ENCODE results near the gene RNU7-1. TPM values are rescaled to one million over a fixed set of nuclear protein-coding genes. Genes with fewer than 3 reads are reported as not detected.

The RNU7-1 gene
- total RNA-seq, 4 donors from 2014 or later, result not detected

- 1% methylated on average over 31 of the region's 80 CpGs for WGBS
- peaks cover 41% of the 10 kb centered on the region for H3K36me3 ChIP-seq
- H3K4me1 ChIP-seq, result peaks cover 40% of the 10 kb centered on the region
- DNase-seq (ENCODE audit: low spot score in 2 of 2), result peak; percentile 96
- H3K27me3 ChIP-seq, result no peaks in the 10 kb centered on the region
- peak overlapping the region; percentile 94 for H3K27ac ChIP-seq
- H3K4me3 ChIP-seq, result peak overlapping the region; percentile 83
- TF ChIP-seq CTCF (IDR thresholded peaks at IDR 0.05), result peak; percentile 76 to 96
- TF ChIP-seq EP300 (IDR thresholded peaks at IDR 0.05), result no peak
- TF ChIP-seq POLR2A (IDR thresholded peaks at IDR 0.05), result no peak
- peak; percentile 19 to 99 (median 90) for TF ChIP-seq POLR2AphosphoS5 (IDR thresholded peaks at IDR 0.05)
- no peaks in the 10 kb centered on the region for H3K9me3 ChIP-seq
These were observed 5.9 kb upstream of the RNU7-1 start for GRCh38 chr12:6937481-6938352.

DNA sequence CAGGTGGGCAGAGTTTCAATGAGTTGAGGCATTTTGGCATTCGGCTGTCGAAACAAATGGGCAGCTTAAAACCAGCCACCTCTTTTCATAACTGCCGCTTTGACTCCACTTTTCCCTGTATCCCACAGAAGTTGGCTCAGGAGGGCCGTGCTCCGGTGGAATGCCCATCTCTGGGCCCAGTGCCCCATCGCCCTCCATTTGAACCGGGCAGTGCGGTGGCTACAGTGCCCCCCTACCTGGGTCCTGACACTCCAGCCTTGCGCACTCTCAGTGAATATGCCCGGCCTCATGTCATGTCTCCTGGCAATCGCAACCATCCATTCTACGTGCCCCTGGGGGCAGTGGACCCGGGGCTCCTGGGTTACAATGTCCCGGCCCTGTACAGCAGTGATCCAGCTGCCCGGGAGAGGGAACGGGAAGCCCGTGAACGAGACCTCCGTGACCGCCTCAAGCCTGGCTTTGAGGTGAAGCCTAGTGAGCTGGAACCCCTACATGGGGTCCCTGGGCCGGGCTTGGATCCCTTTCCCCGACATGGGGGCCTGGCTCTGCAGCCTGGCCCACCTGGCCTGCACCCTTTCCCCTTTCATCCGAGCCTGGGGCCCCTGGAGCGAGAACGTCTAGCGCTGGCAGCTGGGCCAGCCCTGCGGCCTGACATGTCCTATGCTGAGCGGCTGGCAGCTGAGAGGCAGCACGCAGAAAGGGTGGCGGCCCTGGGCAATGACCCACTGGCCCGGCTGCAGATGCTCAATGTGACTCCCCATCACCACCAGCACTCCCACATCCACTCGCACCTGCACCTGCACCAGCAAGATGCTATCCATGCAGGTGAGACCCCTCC is 5.0 kb upstream of the RNU7-1 start:
- DNase-seq (ENCODE audit: low spot score in 2 of 2), result no peak

DNA sequence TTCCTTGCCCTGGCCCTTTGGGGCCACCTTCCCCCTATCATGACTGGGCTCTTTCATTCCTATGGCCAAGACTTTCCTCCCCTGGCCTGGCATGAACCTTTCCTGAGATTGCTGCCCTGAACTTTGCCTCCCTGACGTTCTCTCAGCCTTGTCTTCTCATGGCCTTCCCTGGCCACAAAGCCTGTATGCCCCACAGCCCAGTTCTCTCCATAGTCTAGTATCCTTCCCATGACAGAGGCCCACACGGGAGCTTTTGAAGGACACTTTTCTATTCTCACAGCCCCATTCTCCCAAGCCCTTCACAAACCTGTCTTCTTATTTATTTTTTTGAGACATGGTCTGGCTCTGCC is 4.5 kb upstream of the RNU7-1 start:
- DNase-seq (ENCODE audit: low spot score in 2 of 2), result no peak
- Histone ChIP-seq H3K36me3 (peaks cover 34% of the 10 kb centered on the region), H3K4me1 (peaks cover 33% of the 10 kb centered on the region), H3K27ac (no peak overlapping the region), H3K9me3 (no peaks in the 10 kb centered on the region), H3K4me3 (no peak overlapping the region), H3K27me3 (no peaks in the 10 kb centered on the region)
- WGBS, result 64% methylated on average over 2 of the region's 2 CpGs
- TF ChIP-seq POLR2AphosphoS5 (IDR thresholded peaks at IDR 0.05) (no peak), EP300 (IDR thresholded peaks at IDR 0.05) (no peak), POLR2A (IDR thresholded peaks at IDR 0.05) (no peak), CTCF (IDR thresholded peaks at IDR 0.05) (no peak)

More for the DNA sequence above, 5.0 kb upstream of the RNU7-1 start:
- H3K27ac ChIP-seq, result peak overlapping the region; percentile 94
- H3K4me3 ChIP-seq, result peak overlapping the region; percentile 83
- peaks cover 39% of the 10 kb centered on the region for H3K4me1 ChIP-seq
- 63% methylated on average over 11 of the region's 32 CpGs for WGBS
- H3K36me3 ChIP-seq, result peaks cover 40% of the 10 kb centered on the region
- H3K9me3 ChIP-seq, result no peaks in the 10 kb centered on the region
- no peak for TF ChIP-seq CTCF (IDR thresholded peaks at IDR 0.05)
- TF ChIP-seq POLR2AphosphoS5 (IDR thresholded peaks at IDR 0.05), result no peak
- TF ChIP-seq POLR2A (IDR thresholded peaks at IDR 0.05), result no peak
- H3K27me3 ChIP-seq, result no peaks in the 10 kb centered on the region

DNA sequence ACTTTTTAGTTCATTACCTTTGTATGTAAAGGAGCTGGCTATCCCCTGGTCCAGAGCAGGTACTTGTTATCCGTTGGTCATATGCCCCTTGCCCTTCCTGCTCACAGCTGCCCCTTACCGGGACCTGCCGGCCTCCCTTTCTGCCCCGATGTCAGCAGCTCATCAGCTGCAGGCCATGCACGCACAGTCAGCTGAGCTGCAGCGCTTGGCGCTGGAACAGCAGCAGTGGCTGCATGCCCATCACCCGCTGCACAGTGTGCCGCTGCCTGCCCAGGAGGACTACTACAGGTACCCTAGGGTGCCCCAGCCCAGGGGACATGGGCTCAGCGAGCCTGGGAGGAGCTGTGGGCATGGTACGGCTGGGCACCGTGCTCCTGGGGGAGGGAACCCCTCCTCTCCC is 2.3 kb upstream of the RNU7-1 start:
- Histone ChIP-seq H3K9me3 (no peaks in the 10 kb centered on the region), H3K4me3 (no peak overlapping the region), H3K36me3 (peaks cover 18% of the 10 kb centered on the region), H3K27me3 (no peaks in the 10 kb centered on the region), H3K27ac (no peak overlapping the region), H3K4me1 (peaks cover 50% of the 10 kb centered on the region)
- 83% methylated on average over 9 of the region's 12 CpGs for WGBS
- TF ChIP-seq POLR2A (IDR thresholded peaks at IDR 0.05) (no peak), POLR2AphosphoS5 (IDR thresholded peaks at IDR 0.05) (peak in 1 of 3 donors; percentile 28), EP300 (IDR thresholded peaks at IDR 0.05) (no peak)
- no peak for DNase-seq (ENCODE audit: low spot score in 2 of 2)

DNA sequence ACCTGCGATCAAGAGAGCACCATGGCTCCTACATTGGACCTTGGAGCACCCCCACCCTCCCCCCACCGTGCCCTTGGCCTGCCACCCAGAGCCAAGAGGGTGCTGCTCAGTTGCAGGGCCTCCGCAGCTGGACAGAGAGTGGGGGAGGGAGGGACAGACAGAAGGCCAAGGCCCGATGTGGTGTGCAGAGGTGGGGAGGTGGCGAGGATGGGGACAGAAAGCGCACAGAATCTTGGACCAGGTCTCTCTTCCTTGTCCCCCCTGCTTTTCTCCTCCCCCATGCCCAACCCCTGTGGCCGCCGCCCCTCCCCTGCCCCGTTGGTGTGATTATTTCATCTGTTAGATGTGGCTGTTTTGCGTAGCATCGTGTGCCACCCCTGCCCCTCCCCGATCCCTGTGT is 1.8 kb upstream of the RNU7-1 start:
- peaks cover 13% of the 10 kb centered on the region for H3K36me3 ChIP-seq
- H3K4me1 ChIP-seq, result peaks cover 52% of the 10 kb centered on the region
- no peak for DNase-seq (ENCODE audit: low spot score in 2 of 2)
- no peaks in the 10 kb centered on the region for H3K27me3 ChIP-seq
- H3K4me3 ChIP-seq, result no peak overlapping the region
- H3K27ac ChIP-seq, result no peak overlapping the region
- no peaks in the 10 kb centered on the region for H3K9me3 ChIP-seq
- WGBS, result 66% methylated on average over 12 of the region's 12 CpGs
- no peak for TF ChIP-seq EP300 (IDR thresholded peaks at IDR 0.05)
- TF ChIP-seq POLR2AphosphoS5 (IDR thresholded peaks at IDR 0.05), result no peak
- no peak for TF ChIP-seq POLR2A (IDR thresholded peaks at IDR 0.05)
- no peak for TF ChIP-seq CTCF (IDR thresholded peaks at IDR 0.05)
